Stimulated activated naive CD4-positive, alpha-beta T cell (primary cell): ENCODE measurements around the gene NECAP2.
"Not testable (repeated sequence)": the region's sequence is repeated elsewhere in the genome, so short reads cannot be mapped to it uniquely, and the experiment has no call there.

Source experiments
- DNase-seq, 6 experiments: peaks; one replicate each; lab custom pipeline; 2025; lab: John Stamatoyannopoulos, UW

Gene NECAP2

GRCh38 chr1:16458831-16459230 is 18.3 kb downstream of the NECAP2 start:
- no peak for DNase-seq

- no peak for DNase-seq
Measured at GRCh38 chr1:16459352-16459925, 18.9 kb downstream of the NECAP2 start.

GRCh38 chr1:16461681-16462080 is 21.2 kb downstream of the NECAP2 start:
- no peak for DNase-seq

GRCh38 chr1:16462773-16463330 is 22.3 kb downstream of the NECAP2 start:
- no peak for DNase-seq

GRCh38 chr1:16464917-16465625 is 24.5 kb downstream of the NECAP2 start:
- DNase-seq = no peak

GRCh38 chr1:16468558-16468957 is 28.0 kb downstream of the NECAP2 start:
- DNase-seq = no peak

GRCh38 chr1:16474166-16474800 is 33.8 kb downstream of the NECAP2 start:
- no peak for DNase-seq

GRCh38 chr1:16474891-16475290 is 34.4 kb downstream of the NECAP2 start:
- DNase-seq = not testable (repeated sequence)

GRCh38 chr1:16475771-16476770 is 35.5 kb downstream of the NECAP2 start:
- not testable (repeated sequence) for DNase-seq

GRCh38 chr1:16478091-16478490 is 37.6 kb downstream of the NECAP2 start:
- DNase-seq = no peak

GRCh38 chr1:16483146-16483545 is 42.6 kb downstream of the NECAP2 start:
- DNase-seq = not testable (repeated sequence)

GRCh38 chr1:16483639-16484500 is 43.3 kb downstream of the NECAP2 start:
- not testable (repeated sequence) for DNase-seq

GRCh38 chr1:16484501-16484835 is 43.9 kb downstream of the NECAP2 start:
- no peak for DNase-seq

GRCh38 chr1:16484931-16485330 is 44.4 kb downstream of the NECAP2 start:
- no peak for DNase-seq

- not testable (repeated sequence) for DNase-seq
Measured at GRCh38 chr1:16486316-16486715, 45.8 kb downstream of the NECAP2 start.

GRCh38 chr1:16487011-16487410 is 46.5 kb downstream of the NECAP2 start:
- not testable (repeated sequence) for DNase-seq

GRCh38 chr1:16489195-16489880 is 48.8 kb downstream of the NECAP2 start:
- DNase-seq = not testable (repeated sequence)

GRCh38 chr1:16491056-16491675 is 50.6 kb downstream of the NECAP2 start:
- no peak for DNase-seq

GRCh38 chr1:16492937-16493336 is 52.4 kb downstream of the NECAP2 start:
- not testable (repeated sequence) for DNase-seq

- DNase-seq = not testable (repeated sequence)
Measured at GRCh38 chr1:16493731-16494130, 53.2 kb downstream of the NECAP2 start.
